Activated CD4-positive, alpha-beta T cell treated with anti-CD3 and anti-CD28 coated beads, Interleukin-2, amount 10 ng/mL, durations not matched to agents 24 days and 14 days (primary cell): ENCODE measurements around the gene OR7D2. TPM values are rescaled to one million over a fixed set of nuclear protein-coding genes. Genes with fewer than 3 reads are reported as not detected.

Source experiments
- DNase-seq: peaks from one replicate; pipeline ENCODE4 v3.0.0; 2022
- H3K27ac Mint-ChIP-seq: one replicate; pipeline ENCODE4 v1.8.0; 2022; ENCODE audit warnings: mild to moderate bottlenecking, mixed read lengths
- H3K27me3 Mint-ChIP-seq: one replicate; pipeline ENCODE4 v1.8.0; 2022; ENCODE audit warnings: mixed read lengths
- H3K36me3 Mint-ChIP-seq: one replicate; pipeline ENCODE4 v1.8.0; 2022; ENCODE audit warnings: low read depth, mild to moderate bottlenecking, mixed read lengths
- H3K4me1 Mint-ChIP-seq: one replicate; pipeline ENCODE4 v1.8.0; 2021; ENCODE audit warnings: mixed read lengths
- H3K4me3 Mint-ChIP-seq: one replicate; pipeline ENCODE4 v1.8.0; 2022; ENCODE audit warnings: mild to moderate bottlenecking, moderate library complexity, mixed read lengths
- H3K9me3 Mint-ChIP-seq: one replicate; pipeline ENCODE4 v1.8.0; 2021; ENCODE audit warnings: mixed read lengths
- intact Hi-C: fragments of 100-400 bp; cut with micrococcal nuclease; formaldehyde crosslinking; loops from one replicate; pipeline ENCODE4 v1.15.1; 2023
- total RNA-seq: library from RNA; stranded (reverse); gene quantifications from 2 replicates; pipeline ENCODE4 v1.2.3, GENCODE V29; 2022

Gene OR7D2
- 0.37 and 0.80 TPM in 2 replicates for total RNA-seq

- Mint-ChIP-seq H3K27me3 (no peaks in the 10 kb centered on the region), H3K9me3 (peaks cover 9% of the 10 kb centered on the region), H3K4me1 (no peaks in the 10 kb centered on the region), H3K27ac (no peak within 1 kb of the TSS), H3K4me3 (no peak within 1 kb of the TSS), H3K36me3 (peaks cover 18% of the 10 kb centered on the region)
- DNase-seq = no peak
- intact Hi-C loops = no loop called here
These were observed at the start of gene OR7D2 for GRCh38 chr19:9178901-9179300. TSS of gene OR7D2 (plus strand) at chr19:9178979. CDS start at chr19:9185782, 6,803 bp downstream.

GRCh38 chr19:9130965-9131364 is 47.8 kb upstream of the OR7D2 start:
- intact Hi-C loops = no loop called here
- Mint-ChIP-seq H3K4me1 (peaks cover 2% of the 10 kb centered on the region), H3K4me3 (no peak overlapping the region), H3K27ac (no peak overlapping the region), H3K27me3 (no peaks in the 10 kb centered on the region), H3K9me3 (no peaks in the 10 kb centered on the region), H3K36me3 (no peaks in the 10 kb centered on the region)
- DNase-seq = peak; percentile 58

- Mint-ChIP-seq H3K27ac (no peak overlapping the region), H3K27me3 (no peaks in the 10 kb centered on the region), H3K4me1 (peaks cover 4% of the 10 kb centered on the region), H3K9me3 (no peaks in the 10 kb centered on the region), H3K36me3 (no peaks in the 10 kb centered on the region), H3K4me3 (no peak overlapping the region)
- DNase-seq = no peak
- intact Hi-C loops = no loop called here
These were observed 46.4 kb upstream of the OR7D2 start for GRCh38 chr19:9132422-9132821.

- intact Hi-C loops = loop anchor here (1.0 to 5.0 kb wide), 7 partner anchors 68 to 888 kb away; partner anchors contain the start of genes MBD3L1, ZNF266, ZNF558 and ZNF561
These were observed 39.1 kb upstream of the OR7D2 start for GRCh38 chr19:9139609-9140158.

GRCh38 chr19:9140159-9140874 is 38.5 kb upstream of the OR7D2 start, which contains the start of gene ZNF317:
TSS of gene ZNF317 (plus strand) at chr19:9140397. CDS start at chr19:9156017, 15,620 bp downstream.
- DNase-seq = peak; percentile 97
- intact Hi-C loops = loop anchor here (1.0 to 2.0 kb wide), 5 partner anchors 168 to 656 kb away; partner anchors contain the start of genes MBD3L1, ZNF266, ZNF558 and ZNF561
- H3K4me1 Mint-ChIP-seq = peaks cover 24% of the 10 kb centered on the region
- peaks cover 4% of the 10 kb centered on the region for H3K9me3 Mint-ChIP-seq
- H3K27me3 Mint-ChIP-seq = no peaks in the 10 kb centered on the region
- H3K27ac Mint-ChIP-seq = peak within 1 kb of the TSS; percentile 97
- H3K4me3 Mint-ChIP-seq = peak within 1 kb of the TSS; percentile 97
- peaks cover 40% of the 10 kb centered on the region for H3K36me3 Mint-ChIP-seq

More at GRCh38 chr19:9139609-9140158, 39.1 kb upstream of the OR7D2 start:
- peak overlapping the region; percentile 97 for H3K27ac Mint-ChIP-seq
- no peaks in the 10 kb centered on the region for H3K27me3 Mint-ChIP-seq
- H3K36me3 Mint-ChIP-seq = peaks cover 34% of the 10 kb centered on the region
- peaks cover 24% of the 10 kb centered on the region for H3K4me1 Mint-ChIP-seq
- peak overlapping the region; percentile 97 for H3K4me3 Mint-ChIP-seq
- peaks cover 4% of the 10 kb centered on the region for H3K9me3 Mint-ChIP-seq
- DNase-seq = no peak

GRCh38 chr19:9144920-9145319 is 33.9 kb upstream of the OR7D2 start:
- H3K36me3 Mint-ChIP-seq = peaks cover 82% of the 10 kb centered on the region
- peaks cover 17% of the 10 kb centered on the region for H3K4me1 Mint-ChIP-seq
- H3K9me3 Mint-ChIP-seq = peaks cover 28% of the 10 kb centered on the region
- intact Hi-C loops = no loop called here
- H3K27ac Mint-ChIP-seq = no peak overlapping the region
- DNase-seq = no peak
- H3K27me3 Mint-ChIP-seq = no peaks in the 10 kb centered on the region
- H3K4me3 Mint-ChIP-seq = no peak overlapping the region

GRCh38 chr19:9146882-9147281 is 31.9 kb upstream of the OR7D2 start:
- intact Hi-C loops = no loop called here
- peaks cover 9% of the 10 kb centered on the region for H3K4me1 Mint-ChIP-seq
- no peak for DNase-seq
- no peak overlapping the region for H3K4me3 Mint-ChIP-seq
- no peak overlapping the region for H3K27ac Mint-ChIP-seq
- peaks cover 90% of the 10 kb centered on the region for H3K36me3 Mint-ChIP-seq
- H3K9me3 Mint-ChIP-seq = peaks cover 43% of the 10 kb centered on the region
- no peaks in the 10 kb centered on the region for H3K27me3 Mint-ChIP-seq

- peaks cover 4% of the 10 kb centered on the region for H3K4me1 Mint-ChIP-seq
These were observed 30.1 kb upstream of the OR7D2 start for GRCh38 chr19:9148697-9149096.

GRCh38 chr19:9149997-9150396 is 28.8 kb upstream of the OR7D2 start:
- Mint-ChIP-seq H3K27me3 (no peaks in the 10 kb centered on the region), H3K4me3 (no peak overlapping the region), H3K27ac (no peak overlapping the region), H3K4me1 (peaks cover 4% of the 10 kb centered on the region), H3K36me3 (peaks cover 96% of the 10 kb centered on the region), H3K9me3 (peaks cover 57% of the 10 kb centered on the region)
- intact Hi-C loops = no loop called here
- DNase-seq = no peak

More at GRCh38 chr19:9148697-9149096, 30.1 kb upstream of the OR7D2 start:
- Mint-ChIP-seq H3K9me3 (peaks cover 48% of the 10 kb centered on the region), H3K27ac (no peak overlapping the region), H3K36me3 (peaks cover 95% of the 10 kb centered on the region), H3K4me3 (no peak overlapping the region), H3K27me3 (no peaks in the 10 kb centered on the region)
- intact Hi-C loops = no loop called here
- DNase-seq = no peak

- Mint-ChIP-seq H3K27ac (no peak overlapping the region), H3K4me1 (peaks cover 7% of the 10 kb centered on the region), H3K9me3 (peaks cover 60% of the 10 kb centered on the region), H3K36me3 (peaks cover 96% of the 10 kb centered on the region), H3K4me3 (no peak overlapping the region), H3K27me3 (no peaks in the 10 kb centered on the region)
- no peak for DNase-seq
- intact Hi-C loops = no loop called here
These were observed 28.1 kb upstream of the OR7D2 start for GRCh38 chr19:9150650-9151049.

GRCh38 chr19:9151367-9151766 is 27.4 kb upstream of the OR7D2 start:
- Mint-ChIP-seq H3K27me3 (no peaks in the 10 kb centered on the region), H3K27ac (no peak overlapping the region), H3K4me3 (no peak overlapping the region), H3K36me3 (peaks cover 99% of the 10 kb centered on the region), H3K4me1 (peaks cover 7% of the 10 kb centered on the region), H3K9me3 (peaks cover 59% of the 10 kb centered on the region)
- intact Hi-C loops = no loop called here
- DNase-seq = no peak

GRCh38 chr19:9155591-9155990 is 23.2 kb upstream of the OR7D2 start:
- peaks cover 100% of the 10 kb centered on the region for H3K36me3 Mint-ChIP-seq
- peaks cover 3% of the 10 kb centered on the region for H3K4me1 Mint-ChIP-seq
- H3K4me3 Mint-ChIP-seq = no peak overlapping the region
- DNase-seq = no peak
- intact Hi-C loops = no loop called here
- no peaks in the 10 kb centered on the region for H3K27me3 Mint-ChIP-seq
- H3K9me3 Mint-ChIP-seq = peaks cover 54% of the 10 kb centered on the region
- no peak overlapping the region for H3K27ac Mint-ChIP-seq

GRCh38 chr19:9156304-9156703 is 22.5 kb upstream of the OR7D2 start:
- no peak overlapping the region for H3K4me3 Mint-ChIP-seq
- no peak overlapping the region for H3K27ac Mint-ChIP-seq
- no peak for DNase-seq
- no peaks in the 10 kb centered on the region for H3K27me3 Mint-ChIP-seq
- H3K4me1 Mint-ChIP-seq = peaks cover 3% of the 10 kb centered on the region
- peaks cover 100% of the 10 kb centered on the region for H3K36me3 Mint-ChIP-seq
- intact Hi-C loops = no loop called here
- H3K9me3 Mint-ChIP-seq = peaks cover 56% of the 10 kb centered on the region

- Mint-ChIP-seq H3K4me3 (no peak overlapping the region), H3K4me1 (peaks cover 3% of the 10 kb centered on the region), H3K27me3 (no peaks in the 10 kb centered on the region), H3K27ac (no peak overlapping the region), H3K36me3 (peaks cover 96% of the 10 kb centered on the region), H3K9me3 (peaks cover 41% of the 10 kb centered on the region)
- intact Hi-C loops = no loop called here
- no peak for DNase-seq
These were observed 18.9 kb upstream of the OR7D2 start for GRCh38 chr19:9159891-9160290.
